GM18498 (cell line): ENCODE measurements around the gene PLCG1.

Experiments
- ATAC-seq: cut with Tn5 transposase; IDR thresholded peaks from one replicate; pipeline ENCODE4 v1.9.1; 2021; ENCODE audit warnings: mild to moderate bottlenecking, moderate library complexity; ENCODE audit not compliant: unreplicated experiment

Gene PLCG1

DNA sequence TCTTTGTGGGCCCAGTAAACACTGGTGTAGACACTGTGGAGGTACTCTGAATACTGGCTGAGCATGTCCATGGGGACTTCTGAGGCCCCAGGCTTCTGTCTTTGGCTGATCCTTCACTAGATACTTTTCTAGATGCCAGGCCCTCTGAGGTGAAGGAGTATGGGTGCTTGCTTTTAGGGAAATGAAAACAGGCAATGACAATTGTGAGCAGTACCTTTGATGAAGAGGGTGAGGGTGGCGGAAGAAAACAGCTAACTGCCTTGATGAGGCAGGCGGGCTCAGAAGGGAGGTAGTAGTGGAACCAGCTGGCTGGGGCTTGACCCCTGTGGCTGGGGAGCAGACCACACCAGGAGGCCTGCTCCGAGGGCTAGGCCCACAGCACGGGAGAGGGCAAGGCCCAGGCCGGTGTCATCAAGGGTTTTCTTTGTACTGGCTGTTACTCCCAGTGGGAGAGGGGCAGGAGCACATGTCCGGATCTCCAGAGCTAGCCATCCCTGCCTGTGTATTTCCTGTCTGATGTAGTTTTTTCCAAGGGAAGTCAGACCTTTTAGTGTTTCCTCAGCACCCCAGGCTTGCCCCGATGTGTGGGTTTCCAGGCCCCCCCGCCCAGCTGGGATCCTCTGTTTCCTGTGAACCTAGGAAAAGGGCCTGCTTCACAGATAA lies 3.9 kb downstream of the PLCG1 start:
- no peak for ATAC-seq

DNA sequence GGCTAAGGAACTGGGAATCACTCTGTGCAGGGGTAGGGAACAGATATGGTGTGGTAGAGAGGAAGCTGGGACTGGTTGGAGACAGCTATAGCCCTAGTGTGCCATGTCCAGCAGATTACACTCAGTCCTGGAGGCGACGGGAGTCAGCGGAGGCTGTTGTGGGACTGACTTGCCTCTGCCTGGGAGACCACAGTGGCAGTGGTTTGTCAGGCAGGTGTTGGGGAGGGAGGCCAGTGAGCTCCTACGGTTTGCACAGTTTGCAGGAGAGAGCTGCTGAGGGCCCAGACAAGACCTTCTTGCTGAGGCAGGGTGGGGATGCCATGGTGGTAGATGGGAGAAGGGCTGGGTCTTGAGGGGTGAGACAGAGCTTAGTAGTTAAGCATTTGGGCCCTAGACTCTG lies 4.9 kb downstream of the PLCG1 start:
- no peak for ATAC-seq

DNA sequence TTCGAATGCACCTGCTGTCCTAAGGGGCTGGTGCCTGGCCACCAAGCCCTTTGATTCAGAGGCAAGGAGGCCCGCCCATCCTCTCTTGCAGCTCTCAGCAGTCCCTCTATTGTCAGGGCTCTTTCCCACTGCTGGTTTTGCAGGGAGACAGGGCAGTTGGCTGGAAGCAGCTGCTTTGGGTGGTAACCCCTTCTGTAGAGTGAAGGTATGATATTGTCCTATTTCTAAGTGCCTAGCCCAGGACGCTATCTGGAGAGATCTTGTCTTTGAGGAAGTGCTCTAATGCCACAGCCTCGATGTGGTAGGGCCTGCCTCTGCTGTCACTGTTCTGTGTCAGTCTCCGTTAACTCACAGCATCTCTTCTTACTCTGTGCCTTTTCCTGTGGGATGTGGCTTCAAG lies 5.6 kb downstream of the PLCG1 start:
- peak; percentile 35 for ATAC-seq

DNA sequence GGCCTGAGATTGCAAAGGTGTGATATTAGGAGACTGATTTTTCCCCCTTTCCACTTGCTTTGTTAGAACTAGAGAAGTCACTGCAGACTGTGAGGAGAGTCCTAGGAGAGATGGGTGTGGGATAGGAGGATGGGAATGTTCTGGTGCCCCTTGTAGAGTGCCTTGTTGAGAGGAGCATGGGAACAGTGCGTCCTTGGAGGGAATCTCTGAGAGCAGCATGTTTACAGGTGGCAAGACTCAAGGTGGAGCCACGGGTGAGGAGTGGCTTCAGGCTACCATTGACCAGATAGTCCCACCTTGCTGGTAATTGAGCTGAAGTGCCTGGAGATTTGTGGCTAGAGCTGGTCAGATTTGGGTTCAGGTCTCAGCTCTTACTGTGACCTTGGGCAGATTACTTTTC lies 6.0 kb downstream of the PLCG1 start:
- ATAC-seq: no peak

DNA sequence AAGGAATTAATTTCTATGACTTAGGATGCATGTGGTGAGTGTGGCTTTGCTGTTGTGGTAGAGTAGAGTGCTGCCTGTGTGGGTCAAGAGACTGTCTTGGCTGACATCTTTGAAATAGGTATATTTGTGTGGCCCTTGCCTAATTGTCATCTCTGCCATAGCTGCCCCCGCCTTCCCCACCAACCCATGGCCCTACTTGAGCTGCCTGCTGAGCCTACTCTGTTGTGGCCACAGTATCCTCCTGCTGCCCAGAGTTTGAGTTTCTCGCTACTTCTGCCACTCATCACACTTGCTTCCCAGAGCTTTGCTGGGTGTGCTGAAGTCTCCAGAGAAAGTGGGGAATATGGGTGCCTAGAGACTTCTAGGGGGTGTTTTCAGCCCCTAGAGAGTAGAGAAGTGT lies 8.0 kb downstream of the PLCG1 start:
- ATAC-seq: no peak

DNA sequence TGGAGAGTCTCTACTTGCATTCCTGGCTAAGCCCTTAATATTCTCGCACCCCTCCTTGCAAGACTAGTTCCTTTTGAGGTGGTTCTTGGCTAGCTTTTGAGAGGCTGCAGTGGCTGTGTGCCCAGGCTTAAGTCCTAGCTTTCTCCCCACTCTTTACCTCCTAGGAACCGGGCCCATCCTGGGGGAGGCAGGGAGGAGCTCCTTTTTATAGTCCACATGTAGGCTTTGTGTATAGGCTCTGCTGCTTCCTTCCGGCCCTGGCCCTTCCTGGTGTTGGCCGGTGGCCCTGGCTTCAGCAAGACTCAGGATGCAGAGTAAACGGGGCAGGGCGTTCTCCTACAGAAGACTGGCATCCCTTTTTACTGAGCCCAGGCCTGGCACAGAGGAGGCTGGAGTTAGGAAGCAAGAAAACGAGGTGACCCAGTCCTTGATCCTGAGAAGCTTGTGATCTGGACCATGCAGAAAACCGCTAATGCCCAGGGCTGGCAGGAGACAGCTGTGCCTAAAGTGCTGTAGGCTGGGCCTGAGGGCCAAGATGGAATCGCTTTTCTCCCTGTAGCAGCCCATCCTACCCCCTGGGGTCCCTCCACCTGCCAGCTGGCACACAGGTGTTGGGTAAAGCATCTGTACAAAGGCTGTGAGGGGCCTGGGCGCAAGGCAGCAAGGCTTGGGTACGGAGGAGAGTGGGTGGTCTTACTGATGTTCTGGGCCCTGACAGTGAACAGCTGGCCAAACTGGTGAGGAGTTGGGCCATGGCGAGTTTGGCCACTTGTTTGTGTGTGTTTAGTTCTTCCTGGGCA lies 8.7 kb downstream of the PLCG1 start:
- ATAC-seq: no peak

DNA sequence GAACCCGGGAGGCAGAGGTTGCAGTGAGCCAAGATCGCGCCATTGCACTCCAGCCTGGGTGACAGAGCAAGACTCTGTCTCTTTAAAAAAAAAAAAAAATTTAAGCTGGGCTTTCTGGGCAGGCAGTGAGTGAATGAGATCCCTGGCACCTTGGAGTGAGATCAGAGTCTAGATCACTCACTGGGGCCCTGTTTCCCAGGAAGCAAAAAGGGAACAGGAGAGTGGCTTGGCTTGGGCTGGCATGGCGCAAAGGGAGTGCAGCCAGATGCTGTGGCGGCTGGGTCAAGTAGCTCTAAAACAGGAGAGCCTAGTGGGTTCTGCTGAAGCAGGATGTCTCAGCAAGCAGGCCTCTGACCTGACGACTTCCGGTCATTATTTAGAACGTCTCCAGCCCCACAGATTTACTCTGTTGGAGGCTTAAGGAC lies 10.4 kb downstream of the PLCG1 start:
- ATAC-seq: no peak

DNA sequence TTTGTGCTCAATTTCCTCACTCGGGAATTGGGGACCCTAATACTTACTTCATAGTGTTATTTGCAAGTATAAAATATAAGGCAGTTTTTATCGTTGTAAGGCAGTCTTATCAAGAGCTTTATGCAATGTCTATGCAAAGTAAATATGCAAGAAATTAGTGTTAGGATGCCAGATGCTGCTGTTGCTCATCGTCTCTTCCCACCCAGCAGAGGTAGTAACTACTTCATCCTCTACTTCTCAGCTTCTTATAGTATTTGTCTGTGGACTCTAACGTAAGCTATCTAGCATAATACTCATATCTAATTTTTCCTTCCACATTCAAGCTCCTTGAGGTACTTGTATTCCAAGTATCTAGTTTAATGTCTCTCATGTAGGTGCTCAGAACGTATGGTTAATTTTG lies 11.6 kb downstream of the PLCG1 start:
- no peak for ATAC-seq

DNA sequence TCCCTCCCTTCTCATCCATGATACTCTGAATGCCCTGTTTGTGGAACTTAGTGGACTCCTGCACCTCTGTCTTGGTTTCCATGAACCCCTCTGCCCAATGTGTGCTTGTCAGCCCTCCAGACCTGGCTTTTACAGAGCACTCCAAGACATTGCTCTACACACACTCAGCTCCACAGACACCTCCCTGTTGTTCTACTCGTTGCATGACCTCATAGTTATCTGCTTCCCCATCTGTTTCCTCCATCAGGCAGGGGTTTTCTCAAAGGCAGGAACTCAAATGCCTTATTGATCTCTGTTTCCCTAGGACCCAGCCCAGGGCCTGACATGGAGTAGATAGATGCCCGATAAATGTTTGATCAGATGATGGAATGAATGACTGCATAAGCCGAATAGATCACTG lies 13.3 kb downstream of the PLCG1 start:
- no peak for ATAC-seq

DNA sequence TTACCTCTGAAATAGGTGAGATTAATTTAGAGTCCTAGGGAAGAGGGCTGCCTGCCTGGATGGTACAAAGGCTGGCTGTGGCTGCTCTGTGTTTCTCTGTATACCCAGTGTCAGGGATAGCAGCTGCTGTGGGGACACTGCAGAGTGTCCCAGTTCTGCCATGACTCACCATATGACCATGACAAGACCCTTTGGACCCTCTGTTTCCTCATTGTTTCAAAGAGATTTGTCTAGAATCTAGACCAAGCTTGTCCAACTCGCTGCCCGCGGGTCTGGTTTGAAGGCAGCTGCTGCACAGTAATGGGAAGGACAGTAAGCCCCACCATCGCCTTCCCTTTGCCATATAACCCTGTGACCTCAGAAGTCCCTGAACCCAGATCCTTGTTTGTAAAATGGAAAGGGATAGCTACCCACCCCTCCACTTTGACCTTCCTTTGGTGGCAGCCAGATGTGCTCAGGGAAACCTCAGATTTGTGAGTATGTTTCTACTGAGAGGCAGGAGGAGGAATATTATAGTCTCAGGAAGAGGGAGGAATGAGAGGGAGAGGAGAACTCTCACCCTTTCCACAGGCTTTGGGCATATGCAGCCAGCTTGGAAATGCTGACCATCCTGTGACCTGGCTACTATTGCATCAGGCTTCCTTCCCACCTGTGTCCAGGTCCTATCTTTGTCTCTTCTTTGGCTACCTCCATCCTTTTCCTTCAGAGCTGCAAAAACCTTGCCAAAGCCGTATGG lies 14.0 kb downstream of the PLCG1 start:
- ATAC-seq: no peak

DNA sequence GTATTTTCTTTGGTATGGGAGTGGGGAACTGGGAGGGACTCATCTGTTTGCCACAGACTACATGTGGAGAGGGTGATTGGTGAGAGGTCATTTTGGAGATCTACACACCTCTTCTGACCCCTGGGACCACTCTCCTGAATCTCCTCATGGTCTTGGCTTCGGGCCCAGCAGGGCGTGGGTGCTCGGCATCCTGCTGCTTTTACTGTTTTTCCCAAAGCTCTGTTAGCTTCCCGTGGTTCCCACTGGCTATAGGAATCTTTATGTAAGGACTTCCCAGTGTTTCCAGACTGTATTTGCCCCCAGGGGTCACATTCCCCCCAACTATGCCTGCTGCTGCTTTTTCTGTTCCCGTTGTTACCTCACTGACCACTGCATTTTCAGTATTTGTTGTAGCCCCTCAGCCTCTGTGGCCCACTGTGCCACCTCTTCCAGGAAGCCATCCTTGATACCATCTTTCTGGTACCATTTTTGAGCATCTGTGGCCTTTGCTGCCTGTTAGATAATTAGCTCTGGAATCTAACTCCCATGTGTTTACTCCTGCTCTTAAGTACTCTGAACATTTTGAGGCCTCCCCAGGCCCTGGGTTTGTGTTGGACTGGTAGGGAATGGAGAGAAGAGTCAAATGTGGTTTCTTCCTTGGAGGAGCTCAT lies 14.9 kb downstream of the PLCG1 start:
- ATAC-seq: no peak

DNA sequence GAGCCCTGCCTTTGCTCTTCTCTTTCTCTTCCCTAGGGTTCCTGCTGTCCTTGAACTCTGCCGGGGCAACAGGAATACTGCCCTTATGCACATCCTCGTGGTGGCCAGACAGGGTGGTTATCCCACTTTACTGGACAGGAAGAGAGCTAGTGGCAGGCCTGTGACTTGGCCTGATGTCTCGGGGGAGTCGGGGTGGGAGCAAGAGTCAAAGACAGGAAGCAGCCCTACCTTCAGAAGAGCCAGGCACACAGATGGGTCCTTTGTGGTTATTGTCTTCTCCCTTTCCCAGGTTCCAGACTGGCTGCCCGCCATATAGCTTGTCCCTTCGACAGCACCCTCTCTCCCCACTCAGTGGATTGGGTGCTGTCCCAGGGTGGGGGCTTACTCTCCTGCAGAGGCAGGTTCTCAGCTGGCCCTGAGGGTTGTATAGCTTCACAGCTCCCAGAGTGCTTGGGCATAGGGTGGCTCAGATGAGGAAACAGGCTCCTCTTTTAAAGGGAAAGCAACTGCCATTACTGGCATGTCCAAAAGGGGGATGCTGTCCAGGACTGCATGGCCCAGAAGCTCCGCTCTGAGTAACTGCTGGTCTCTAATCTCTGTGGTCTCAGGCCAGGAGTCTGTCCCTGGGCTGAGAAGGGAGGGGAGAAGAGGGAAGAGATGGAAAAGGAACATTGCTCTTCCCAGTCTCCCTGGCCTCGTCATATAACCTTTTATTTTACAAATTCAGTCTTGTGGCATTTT lies 17.3 kb downstream of the PLCG1 start:
- no peak for ATAC-seq

DNA sequence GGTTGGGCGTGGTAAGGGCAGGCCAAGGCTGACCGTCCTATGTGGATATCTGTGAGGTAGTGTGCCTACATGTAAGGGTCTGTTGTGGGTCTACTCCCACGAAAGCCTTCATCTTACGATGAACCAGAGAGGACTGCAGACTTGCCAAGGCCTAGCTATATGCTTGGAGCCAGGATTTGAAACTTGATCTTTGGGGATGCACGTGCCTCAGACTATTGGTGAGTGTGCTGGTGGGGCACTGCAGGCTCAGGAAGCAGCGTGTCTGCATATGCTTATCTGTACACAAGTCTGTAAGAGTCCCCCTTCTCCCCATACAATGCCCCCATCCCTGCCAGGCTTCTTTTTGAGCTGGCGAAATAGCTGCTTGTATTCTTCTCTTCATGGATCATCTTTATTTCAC lies 17.9 kb downstream of the PLCG1 start:
- no peak for ATAC-seq

DNA sequence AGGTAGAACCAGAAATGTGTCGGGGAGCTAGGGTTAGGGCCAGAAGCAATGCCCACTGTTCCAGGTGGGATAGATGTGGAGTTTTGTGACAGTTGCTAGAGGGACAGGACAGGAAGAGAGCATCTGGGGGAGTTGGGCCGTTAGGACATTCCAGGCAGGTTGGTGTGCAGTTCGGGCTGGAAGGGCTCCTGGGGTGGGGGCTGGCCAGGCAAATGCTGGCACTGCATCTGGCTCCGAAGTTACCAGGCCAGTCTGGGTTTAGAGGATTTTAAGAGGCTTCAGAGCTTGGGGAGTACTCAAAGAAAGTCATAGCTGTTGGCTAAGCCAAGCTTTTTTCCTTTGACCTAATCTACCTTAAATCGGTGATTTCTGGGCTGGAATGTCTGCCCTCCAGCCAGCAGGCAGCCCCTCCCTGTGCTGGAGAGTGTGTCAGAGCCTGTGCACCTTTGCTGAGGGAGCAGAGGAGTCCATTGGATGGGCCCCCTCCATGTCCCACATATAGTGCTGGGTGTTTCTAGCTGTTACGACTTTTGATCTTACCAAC lies 20.8 kb downstream of the PLCG1 start:
- no peak for ATAC-seq

DNA sequence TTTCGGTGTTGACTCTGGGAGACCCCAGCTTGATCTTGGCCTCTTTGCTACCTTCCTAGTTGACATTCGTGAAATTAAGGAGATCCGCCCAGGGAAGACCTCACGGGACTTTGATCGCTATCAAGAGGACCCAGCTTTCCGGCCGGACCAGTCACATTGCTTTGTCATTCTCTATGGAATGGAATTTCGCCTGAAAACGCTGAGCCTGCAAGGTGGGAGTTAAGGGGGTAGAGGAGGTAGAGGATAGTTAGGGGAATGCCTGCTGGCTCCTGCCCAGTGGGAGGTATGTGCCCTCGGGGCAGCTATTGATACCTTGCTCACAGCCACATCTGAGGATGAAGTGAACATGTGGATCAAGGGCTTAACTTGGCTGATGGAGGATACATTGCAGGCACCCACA lies 22.2 kb downstream of the PLCG1 start:
- no peak for ATAC-seq

DNA sequence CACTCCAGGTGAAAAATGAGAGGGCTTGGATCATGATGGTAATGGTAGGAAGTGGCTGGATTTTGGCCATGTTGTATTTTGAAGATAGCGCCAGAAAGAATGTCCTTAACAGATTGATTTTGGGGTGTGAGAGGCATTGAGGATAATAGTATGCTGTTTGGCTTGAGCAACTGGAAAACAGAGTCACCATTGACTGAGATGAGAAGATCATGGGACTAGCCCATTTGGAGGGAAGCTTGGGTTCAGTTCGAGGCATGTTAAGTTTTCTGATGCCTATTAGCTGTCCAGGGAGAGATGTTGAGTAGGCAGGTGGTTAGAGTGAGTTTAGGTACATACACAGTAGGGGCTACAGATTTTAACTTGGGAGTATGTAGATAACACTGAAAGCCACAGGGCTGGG lies 23.3 kb downstream of the PLCG1 start:
- no peak for ATAC-seq

DNA sequence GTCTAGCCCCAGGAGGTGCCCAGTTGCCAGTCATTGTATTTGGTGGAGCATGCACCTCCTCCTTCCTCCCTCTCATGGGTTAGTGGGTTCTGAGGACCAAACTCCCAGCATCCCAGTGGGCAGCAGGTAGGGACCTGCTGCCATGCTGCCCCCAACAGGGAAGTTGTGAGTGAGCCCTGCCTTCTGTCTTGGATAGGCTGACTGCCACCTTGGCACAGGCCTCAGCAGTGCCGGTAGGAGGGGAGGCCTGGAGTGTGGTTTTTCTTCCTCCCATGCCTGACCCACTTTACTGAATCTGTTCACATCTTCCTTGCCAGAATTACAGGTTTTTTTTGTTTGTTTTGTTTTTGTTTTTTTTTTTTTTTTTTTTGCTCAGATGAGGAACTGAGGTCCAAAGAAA lies 24.5 kb downstream of the PLCG1 start:
- ATAC-seq: no peak

DNA sequence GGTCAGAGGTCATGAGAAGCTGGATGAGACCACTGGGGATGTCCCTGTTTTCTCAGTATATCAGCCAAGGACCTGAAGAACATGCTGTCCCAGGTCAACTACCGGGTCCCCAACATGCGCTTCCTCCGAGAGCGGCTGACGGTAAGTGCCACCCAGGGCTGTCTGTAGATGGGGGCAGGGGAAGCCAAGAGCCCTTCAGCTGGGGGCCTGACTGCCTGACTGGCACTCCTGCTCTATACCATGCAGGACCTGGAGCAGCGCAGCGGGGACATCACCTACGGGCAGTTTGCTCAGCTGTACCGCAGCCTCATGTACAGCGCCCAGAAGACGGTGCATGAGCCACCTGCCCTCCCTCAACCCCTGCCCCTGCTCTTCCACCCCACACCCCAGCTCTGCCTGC lies 25.1 kb downstream of the PLCG1 start:
- no peak for ATAC-seq

DNA sequence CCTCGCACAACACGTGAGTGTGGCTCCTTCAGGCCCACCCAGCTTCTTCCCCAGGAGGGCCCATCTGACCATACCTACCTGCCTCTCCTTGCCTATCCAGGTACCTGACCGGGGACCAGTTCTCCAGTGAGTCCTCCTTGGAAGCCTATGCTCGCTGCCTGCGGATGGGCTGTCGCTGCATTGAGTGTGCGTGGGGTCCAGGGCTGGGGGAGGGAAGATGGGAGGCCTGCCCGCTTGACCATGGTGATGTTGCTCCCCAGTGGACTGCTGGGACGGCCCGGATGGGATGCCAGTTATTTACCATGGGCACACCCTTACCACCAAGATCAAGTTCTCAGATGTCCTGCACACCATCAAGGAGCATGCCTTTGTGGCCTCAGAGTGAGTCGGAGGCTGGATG lies 26.5 kb downstream of the PLCG1 start:
- no peak for ATAC-seq
